Measurements from ENCODE around the gene ART3.

Gene ART3

DNA sequence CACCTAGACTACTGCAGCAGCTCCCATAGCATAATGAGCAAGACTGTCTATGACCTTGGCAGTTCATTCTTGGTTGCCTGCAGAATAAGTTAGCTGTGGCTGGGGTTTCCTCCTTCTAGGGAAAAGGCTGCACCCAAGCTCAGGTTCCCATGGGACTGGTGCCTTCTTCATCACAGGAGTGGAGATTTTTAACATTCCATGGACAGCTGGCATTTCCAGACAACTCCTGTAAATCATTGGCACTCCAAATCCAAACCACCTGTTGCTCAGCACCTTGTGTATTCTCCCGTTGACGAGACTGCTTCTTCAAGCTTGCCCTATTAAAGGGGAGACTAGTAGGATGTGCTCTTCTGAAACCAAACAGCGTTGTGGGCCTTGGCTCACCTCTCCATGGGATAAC lies 81.5 kb downstream of the ART3 start:
- H3K4me1 ChIP-seq (ENCODE audit: control insufficient read depth, insufficient read depth, low read length) = peaks cover 3% of the 10 kb centered on the region
- no peak overlapping the region for H3K4me3 ChIP-seq (ENCODE audit: low read depth, low read length)
- no peaks in the 10 kb centered on the region for H3K27me3 ChIP-seq (ENCODE audit: control insufficient read depth, insufficient read depth, low read length)
- no peaks in the 10 kb centered on the region for H3K36me3 ChIP-seq (ENCODE audit: control insufficient read depth, insufficient read depth, low read length)
- H3K9ac ChIP-seq (ENCODE audit: low read depth, low read length) = no peak overlapping the region
- no peaks in the 10 kb centered on the region for H3K9me3 ChIP-seq (ENCODE audit: control insufficient read depth, insufficient read depth, low read length)

- no peak overlapping the region for H3K9ac ChIP-seq (ENCODE audit: low read depth, low read length)
- no peaks in the 10 kb centered on the region for H3K36me3 ChIP-seq (ENCODE audit: control insufficient read depth, insufficient read depth, low read length)
- no peak overlapping the region for H3K4me3 ChIP-seq (ENCODE audit: low read depth, low read length)
- H3K27me3 ChIP-seq (ENCODE audit: control insufficient read depth, insufficient read depth, low read length) = no peaks in the 10 kb centered on the region
- no peaks in the 10 kb centered on the region for H3K9me3 ChIP-seq (ENCODE audit: control insufficient read depth, insufficient read depth, low read length)
- peaks cover 3% of the 10 kb centered on the region for H3K4me1 ChIP-seq (ENCODE audit: control insufficient read depth, insufficient read depth, low read length)
Observed at GRCh38 chr4:76156635-76157034, 82.1 kb downstream of the ART3 start.

DNA sequence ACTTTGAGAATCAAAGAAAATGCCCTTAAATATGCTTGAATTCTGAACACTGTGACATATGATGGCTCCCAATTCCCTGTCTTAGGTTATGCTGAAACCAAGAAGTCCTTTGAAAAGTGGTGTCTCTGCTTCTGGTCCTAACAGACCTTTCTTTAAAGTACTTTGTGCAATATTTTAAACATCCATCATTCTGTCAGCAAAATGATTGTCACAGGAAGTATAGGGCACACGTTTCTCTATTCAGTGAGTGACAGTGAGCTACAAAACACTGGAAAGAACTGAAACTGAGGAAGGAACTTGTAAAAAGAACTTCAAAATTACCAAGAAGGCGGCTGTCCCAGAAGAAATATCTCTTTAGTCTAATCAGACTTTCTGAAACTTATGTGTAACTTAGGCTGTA lies 85.8 kb downstream of the ART3 start:
- peaks cover 3% of the 10 kb centered on the region for H3K4me1 ChIP-seq (ENCODE audit: control insufficient read depth, insufficient read depth, low read length)
- H3K27me3 ChIP-seq (ENCODE audit: control insufficient read depth, insufficient read depth, low read length) = no peaks in the 10 kb centered on the region
- no peaks in the 10 kb centered on the region for H3K36me3 ChIP-seq (ENCODE audit: control insufficient read depth, insufficient read depth, low read length)
- no peaks in the 10 kb centered on the region for H3K9me3 ChIP-seq (ENCODE audit: control insufficient read depth, insufficient read depth, low read length)
- H3K4me3 ChIP-seq (ENCODE audit: low read depth, low read length) = no peak overlapping the region
- no peak overlapping the region for H3K9ac ChIP-seq (ENCODE audit: low read depth, low read length)
